Gastrocnemius medialis (tissue), 4 donors: ENCODE results near the gene PTPRN2.

Experiments
- POLR2A ChIP-seq, 2 donors: fragments of 450-650 bp; IDR thresholded peaks; one replicate each; pipeline ENCODE4 v1.6.1; 2017; ENCODE audit warnings: antibody characterized with exemption in 2 of 2, mild to moderate bottlenecking in 2 of 2, moderate library complexity in 2 of 2
- TF ChIP-seq, protein P1 (sequence below), 5 experiments: fragments of 450-650 bp in 3 of 5; fragments of 200-600 bp in 2 of 5; sonication (generic) in 2 of 5; IDR thresholded peaks in 4 of 5; conservative IDR thresholded peaks in 1 of 5; 1 replicate in 4 of 5; 2 replicates in 1 of 5; pipeline ENCODE4 v1.5.1; 2016 to 2019; ENCODE audit warnings: antibody characterized with exemption in 5 of 5, mild to moderate bottlenecking in 3 of 5, moderate library complexity in 3 of 5

DNA sequence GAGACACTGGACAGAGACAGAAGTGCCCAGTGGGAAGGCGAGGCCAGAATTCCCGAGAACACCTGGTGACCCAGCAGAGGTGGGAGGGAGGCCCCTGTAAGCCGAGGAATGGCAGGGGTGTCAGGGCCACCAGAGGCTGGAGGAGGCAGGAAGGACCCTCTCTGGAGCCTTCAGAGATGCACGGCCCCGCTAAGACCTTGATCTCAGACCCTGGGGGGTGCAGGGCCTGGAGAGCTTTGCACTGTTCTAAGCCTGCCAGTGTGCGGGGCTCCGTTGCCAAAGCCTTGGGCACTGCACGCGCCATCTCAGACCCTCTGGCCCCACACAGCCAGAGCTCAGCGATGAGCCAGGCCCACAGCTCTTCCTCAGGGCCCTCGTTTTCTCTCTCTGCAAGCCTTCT is 557.1 kb downstream of the PTPRN2 start:
- TF ChIP-seq, protein P1, sequence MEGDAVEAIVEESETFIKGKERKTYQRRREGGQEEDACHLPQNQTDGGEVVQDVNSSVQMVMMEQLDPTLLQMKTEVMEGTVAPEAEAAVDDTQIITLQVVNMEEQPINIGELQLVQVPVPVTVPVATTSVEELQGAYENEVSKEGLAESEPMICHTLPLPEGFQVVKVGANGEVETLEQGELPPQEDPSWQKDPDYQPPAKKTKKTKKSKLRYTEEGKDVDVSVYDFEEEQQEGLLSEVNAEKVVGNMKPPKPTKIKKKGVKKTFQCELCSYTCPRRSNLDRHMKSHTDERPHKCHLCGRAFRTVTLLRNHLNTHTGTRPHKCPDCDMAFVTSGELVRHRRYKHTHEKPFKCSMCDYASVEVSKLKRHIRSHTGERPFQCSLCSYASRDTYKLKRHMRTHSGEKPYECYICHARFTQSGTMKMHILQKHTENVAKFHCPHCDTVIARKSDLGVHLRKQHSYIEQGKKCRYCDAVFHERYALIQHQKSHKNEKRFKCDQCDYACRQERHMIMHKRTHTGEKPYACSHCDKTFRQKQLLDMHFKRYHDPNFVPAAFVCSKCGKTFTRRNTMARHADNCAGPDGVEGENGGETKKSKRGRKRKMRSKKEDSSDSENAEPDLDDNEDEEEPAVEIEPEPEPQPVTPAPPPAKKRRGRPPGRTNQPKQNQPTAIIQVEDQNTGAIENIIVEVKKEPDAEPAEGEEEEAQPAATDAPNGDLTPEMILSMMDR (IDR thresholded peaks at IDR 0.05 in 4 of 5, conservative IDR thresholded peaks at IDR 0.05 in 1 of 5): no peak
- TF ChIP-seq POLR2A (IDR thresholded peaks at IDR 0.05): no peak
